ENCODE measurements around the gene TAX1BP1.

DNA sequence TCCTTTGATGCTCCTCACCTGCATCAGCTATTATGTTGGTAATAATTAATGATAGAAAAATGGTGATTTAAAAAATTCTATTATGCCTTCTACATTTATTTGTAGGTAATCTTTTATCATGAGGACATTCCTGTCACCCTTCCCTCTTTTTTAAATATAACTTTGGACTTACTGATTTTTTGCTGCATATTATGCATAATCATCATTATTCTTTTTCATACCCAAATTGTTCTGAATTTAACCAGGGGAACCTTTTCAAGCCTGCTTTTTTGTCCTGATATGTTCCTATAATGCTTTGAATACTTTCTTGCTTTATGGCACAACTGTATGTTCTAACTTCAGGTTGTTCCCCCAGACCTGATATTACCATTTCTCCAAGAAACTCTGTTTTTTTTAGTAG, 48.5 kb downstream of the TAX1BP1 start:
- TF ChIP-seq HDGF (IDR thresholded peaks at IDR 0.05; ENCODE audit: borderline replicate concordance) (no peak), ELF4 (IDR thresholded peaks at IDR 0.05) (no peak), LEF1 (IDR thresholded peaks at IDR 0.05; ENCODE audit: borderline replicate concordance) (no peak), FOXM1 (IDR thresholded peaks at IDR 0.05; ENCODE audit: borderline replicate concordance) (no peak), FOXK2 (IDR thresholded peaks at IDR 0.05) (no peak), TARDBP (IDR thresholded peaks at IDR 0.05) (no peak), NFRKB (IDR thresholded peaks at IDR 0.05) (no peak), SP1 (IDR thresholded peaks at IDR 0.05) (no peak)
- TF ChIP-seq, protein P1, sequence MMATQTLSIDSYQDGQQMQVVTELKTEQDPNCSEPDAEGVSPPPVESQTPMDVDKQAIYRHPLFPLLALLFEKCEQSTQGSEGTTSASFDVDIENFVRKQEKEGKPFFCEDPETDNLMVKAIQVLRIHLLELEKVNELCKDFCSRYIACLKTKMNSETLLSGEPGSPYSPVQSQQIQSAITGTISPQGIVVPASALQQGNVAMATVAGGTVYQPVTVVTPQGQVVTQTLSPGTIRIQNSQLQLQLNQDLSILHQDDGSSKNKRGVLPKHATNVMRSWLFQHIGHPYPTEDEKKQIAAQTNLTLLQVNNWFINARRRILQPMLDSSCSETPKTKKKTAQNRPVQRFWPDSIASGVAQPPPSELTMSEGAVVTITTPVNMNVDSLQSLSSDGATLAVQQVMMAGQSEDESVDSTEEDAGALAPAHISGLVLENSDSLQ (IDR thresholded peaks at IDR 0.05): no peak
